OCI-M1 (cell line): ENCODE measurements around the gene MZT1.

Source experiments
- DNase-seq: peaks from one replicate; lab custom pipeline; 2025; lab: John Stamatoyannopoulos, UW

MZT1 gene

DNA sequence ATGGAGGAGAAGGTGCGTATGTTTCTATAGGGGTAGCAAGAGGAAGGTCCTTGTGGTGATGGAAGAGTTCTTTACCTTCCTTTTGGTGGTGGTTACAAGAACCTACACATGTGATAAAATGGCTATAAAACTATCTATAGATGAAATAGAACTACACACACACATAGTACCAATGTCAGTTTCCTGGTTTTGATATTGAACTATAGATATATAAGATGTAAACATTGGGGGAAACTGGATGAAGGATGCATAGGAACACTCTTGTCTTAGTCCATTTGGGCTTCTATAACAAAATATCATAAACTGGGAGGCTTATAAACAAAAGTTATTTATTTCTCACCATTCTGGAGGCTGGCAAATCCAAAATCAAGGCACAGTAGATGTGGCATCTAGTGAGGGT, 47.1 kb downstream of the MZT1 start:
- DNase-seq, result no peak

DNA sequence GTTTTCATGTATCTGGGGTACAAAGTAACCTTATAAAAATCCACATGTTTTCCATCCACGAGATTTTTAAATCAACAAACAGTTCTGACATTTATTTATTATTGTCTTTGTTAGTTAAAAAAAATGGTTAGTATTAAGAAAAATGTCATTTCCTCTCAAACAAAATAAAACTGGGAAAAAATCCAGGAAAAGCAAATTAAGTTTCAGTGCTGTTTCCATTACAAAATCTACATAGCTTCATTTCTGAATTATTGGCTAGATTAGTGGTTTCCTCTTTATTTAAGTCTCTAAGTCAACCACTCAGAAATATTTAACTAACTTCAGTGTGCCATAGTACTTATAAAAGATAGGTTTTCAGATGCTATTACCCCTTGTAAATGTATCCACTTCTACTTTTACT, 49.1 kb downstream of the MZT1 start:
- no peak for DNase-seq

DNA sequence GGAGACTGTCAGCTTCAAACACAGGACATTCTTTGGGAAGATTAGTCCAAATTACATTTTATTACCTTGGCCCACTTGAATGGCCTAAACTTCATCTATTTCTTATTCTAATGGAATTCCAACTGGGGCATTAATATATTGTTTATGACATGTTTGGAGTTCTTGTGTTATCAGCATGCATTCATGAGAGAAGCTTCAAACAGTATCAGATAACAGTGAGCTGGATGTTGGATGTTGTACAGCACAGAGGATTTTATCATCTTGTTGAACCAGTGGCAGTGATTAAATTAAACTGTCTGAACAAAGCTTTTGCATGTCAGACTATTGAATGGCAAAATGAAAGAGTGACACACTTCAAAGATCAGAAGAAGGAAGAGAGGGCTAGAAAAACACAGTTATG, 50.0 kb downstream of the MZT1 start:
- DNase-seq, result no peak

DNA sequence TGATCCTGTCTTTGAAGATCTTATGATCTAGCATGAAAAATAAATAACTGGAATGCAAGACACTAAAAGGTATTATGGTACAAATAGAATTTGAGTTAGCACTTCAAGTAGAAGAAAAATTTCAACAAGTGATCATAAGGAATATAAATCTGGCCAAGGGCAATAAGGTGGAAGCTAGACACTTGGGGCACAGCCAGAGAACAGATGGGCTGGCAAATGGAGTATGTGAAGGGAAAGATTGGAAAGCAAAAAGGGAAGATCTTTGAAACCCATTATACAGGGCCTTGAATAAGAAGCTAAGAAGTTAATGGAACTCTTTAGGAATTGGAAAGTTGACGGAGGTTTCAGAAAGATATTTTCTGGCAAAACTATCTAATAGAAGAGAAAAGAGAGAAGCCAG, 61.0 kb downstream of the MZT1 start:
- DNase-seq, result no peak

DNA sequence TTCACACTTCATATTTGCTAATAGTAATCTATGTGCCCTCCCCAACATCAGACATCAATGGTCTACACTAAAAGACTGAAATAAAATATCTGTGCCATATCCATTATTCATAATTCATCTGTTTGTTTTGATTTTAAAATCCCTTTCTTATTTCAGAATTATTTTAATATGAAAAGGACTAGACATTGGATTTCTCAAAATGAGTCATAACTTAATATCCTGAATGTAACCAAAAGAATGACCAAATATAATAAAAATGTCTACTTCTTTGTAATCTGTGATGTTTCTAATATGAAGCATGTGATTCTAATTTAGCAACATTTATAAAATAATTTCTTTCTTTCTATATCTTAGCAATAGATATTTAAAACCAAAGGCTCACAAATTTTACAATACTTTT, 64.9 kb downstream of the MZT1 start:
- no peak for DNase-seq
